GM21367 (cell line): ENCODE results near the gene PHF21B.
"Not testable (repeated sequence)": the region's sequence is repeated elsewhere in the genome, so short reads cannot be mapped to it uniquely, and the experiment has no call there.

Experiments used
- ATAC-seq: cut with Tn5 transposase; IDR thresholded peaks from one replicate; pipeline ENCODE4 v1.9.1; 2021; ENCODE audit not compliant: unreplicated experiment

Gene PHF21B

GRCh38 chr22:44880610-44881290 lies 129.1 kb downstream of the PHF21B start:
- no peak for ATAC-seq

GRCh38 chr22:44879301-44879680 lies 130.5 kb downstream of the PHF21B start:
- no peak for ATAC-seq

DNA sequence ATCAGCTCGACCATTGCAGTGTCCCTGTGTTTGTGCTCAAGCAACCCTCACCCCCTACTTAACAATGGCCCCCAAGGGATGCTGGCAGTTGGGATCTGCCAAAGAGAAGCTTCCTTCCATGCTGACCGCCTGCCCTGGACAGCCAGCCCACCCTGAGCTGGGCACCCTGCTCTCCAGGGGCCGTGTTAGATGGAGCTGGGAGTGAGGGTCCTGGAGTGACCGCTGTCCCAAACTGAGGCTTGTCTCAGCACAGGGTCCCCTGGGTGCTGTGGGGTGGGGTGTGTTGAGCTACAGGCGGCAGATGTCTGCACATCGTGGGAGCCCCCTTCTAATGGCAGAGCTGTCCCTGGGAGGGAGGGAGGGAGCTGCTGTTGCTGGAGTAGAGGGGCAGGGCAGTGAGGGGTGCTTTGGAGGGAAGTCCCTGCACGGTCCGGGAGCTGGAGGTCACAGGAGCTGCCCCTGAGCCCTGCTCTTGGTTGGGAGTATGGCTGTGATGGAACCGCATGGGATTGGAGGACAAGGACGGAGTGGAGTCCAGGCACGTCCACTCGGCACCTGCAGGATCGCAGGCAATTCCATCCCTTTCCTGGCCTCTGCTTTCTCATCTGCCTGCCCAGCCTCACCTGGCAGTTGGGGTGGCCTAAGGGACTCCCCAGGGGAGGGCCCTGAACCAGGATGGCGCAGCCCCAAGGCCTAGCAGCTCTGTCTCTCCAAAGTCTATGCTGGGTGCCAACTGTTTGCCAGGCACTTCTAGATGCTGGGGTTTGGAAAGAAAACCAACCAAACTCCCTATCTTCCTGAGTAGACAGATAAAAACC lies 131.1 kb downstream of the PHF21B start:
- no peak for ATAC-seq

GRCh38 chr22:44876921-44877320 lies 132.9 kb downstream of the PHF21B start:
- ATAC-seq: no peak

GRCh38 chr22:44871782-44872181 lies 138.0 kb downstream of the PHF21B start:
- ATAC-seq: no peak

DNA sequence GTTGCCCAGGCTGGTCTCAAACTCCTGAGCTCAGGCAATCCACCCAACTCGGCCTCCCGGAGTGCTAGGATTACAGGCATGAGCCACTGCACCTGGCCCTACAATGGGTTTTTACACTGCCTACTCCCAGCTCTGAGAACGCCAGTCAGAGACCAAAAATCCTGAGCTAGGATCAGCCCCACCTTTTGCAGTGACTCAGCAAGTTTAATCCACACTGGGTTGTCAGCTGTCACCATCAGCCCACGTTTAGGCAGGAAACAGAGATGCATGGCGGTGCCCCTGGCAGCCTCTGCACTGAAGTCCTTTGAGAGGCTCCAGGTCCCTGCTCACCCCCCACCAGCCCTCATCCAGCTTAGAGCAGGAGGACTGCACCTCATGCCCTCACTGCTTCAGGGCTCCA lies 139.8 kb downstream of the PHF21B start:
- no peak for ATAC-seq

- no peak for ATAC-seq
Observed at GRCh38 chr22:44869196-44869595, 140.6 kb downstream of the PHF21B start.

GRCh38 chr22:44865193-44866057 lies 144.4 kb downstream of the PHF21B start:
- no peak for ATAC-seq

DNA sequence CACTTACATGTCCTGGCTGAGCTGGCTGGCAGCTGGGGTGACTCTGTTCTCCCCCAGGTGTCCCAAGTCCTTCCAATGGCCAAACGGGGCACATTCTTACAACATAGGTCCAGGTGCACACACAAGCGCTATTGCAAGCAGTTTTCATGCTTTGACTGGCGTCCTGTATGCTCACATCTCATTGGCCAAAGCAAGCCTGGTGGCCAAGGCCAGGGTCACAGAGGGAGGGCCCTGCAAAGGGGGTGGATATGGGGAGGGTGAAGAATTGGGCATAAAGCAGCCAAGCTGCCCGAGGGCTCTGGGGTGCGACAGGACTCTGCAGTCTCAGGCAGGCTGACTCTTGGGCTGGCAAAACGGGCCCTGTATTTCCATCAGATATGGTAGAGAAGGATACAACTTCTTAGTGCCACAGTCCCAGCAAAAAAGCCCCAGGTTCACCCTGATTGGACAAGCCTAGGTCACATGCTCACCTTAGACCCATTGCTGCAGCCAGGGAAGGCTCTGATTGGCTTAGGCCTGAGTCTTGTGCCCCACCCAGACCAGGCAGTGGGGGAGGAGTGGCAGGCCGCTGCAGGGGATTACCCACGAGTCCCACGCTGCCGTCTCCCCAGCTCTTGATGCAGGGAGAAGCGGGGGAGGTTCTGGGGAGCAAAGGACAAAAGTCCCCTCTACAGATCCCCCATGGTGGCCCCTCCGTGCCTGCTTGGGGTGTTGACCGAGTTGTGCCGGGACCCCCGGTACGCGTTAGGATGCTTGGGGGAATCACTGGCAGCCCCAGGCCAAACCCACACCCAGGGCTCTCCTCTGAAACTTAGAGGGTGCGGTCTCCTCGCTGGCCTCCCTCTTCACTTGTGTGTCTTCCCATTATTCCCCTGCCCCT lies 146.6 kb downstream of the PHF21B start:
- no peak for ATAC-seq

DNA sequence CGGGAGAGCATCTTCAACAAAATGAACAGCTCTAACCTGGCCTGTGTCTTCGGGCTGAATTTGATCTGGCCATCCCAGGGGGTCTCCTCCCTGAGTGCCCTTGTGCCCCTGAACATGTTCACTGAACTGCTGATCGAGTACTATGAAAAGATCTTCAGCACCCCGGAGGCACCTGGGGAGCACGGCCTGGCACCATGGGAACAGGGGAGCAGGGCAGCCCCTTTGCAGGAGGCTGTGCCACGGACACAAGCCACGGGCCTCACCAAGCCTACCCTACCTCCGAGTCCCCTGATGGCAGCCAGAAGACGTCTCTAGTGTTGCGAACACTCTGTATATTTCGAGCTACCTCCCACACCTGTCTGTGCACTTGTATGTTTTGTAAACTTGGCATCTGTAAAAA lies 147.5 kb downstream of the PHF21B start:
- ATAC-seq: no peak

- no peak for ATAC-seq
Observed at GRCh38 chr22:44861245-44861644, 148.6 kb downstream of the PHF21B start.

DNA sequence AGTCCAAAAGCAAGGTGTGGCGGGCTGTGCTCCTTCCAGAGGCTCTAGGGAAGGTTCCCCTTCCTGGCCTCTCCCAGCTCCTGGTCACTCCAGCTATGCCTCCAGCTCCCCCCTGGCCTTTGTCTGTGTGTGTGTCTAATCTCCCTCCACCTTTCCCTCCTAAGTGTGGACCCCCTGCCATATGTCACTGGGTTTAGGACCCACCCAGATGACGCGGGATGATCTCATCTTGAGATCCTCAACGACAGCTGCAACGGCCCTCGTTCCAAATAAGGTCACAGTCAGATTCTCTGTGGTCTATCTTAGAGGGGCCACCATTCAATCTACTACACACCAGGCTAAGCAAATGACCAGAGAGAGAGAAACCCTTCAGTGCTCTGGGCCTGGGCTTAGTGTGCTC lies 149.5 kb downstream of the PHF21B start:
- no peak for ATAC-seq

DNA sequence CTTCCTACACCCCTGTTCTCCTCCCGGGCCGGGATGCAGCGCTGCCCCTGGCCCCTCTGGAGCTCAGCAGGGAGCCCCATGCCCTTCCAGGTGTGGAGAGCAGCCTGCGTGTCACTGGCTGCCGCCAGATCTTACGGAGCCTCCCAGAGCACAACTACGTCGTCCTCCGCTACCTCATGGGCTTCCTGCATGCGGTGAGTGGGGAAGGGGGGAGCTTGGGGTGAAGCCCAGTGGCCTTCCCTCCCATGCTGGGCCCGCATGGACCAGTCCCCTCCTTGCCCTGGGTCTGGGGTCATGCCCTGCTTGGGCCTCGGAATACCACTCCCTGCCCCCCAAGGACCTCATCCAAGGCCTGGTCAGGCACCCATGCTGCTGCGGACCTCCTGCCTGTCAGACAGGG lies 150.2 kb downstream of the PHF21B start:
- ATAC-seq: no peak

DNA sequence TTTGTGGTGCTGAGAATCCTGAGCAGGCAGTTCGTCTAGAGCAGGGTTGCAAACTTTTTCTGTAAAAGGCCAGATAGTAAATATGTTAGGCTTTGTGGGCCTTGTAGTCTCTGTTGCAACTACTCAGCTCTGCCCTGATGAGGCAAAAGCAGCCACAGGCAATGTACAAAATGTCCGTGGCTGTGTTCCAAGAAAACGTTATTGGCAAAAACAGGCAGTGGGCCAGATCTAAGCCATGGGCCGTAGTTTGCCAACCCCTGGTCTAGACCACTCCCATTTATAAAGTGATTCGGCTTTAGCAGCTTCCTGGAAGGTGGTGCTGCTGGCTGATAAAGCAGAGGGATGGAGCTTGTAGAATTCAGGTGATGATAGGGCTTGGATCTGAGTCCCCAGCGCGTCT lies 151.0 kb downstream of the PHF21B start:
- not testable (repeated sequence) for ATAC-seq

DNA sequence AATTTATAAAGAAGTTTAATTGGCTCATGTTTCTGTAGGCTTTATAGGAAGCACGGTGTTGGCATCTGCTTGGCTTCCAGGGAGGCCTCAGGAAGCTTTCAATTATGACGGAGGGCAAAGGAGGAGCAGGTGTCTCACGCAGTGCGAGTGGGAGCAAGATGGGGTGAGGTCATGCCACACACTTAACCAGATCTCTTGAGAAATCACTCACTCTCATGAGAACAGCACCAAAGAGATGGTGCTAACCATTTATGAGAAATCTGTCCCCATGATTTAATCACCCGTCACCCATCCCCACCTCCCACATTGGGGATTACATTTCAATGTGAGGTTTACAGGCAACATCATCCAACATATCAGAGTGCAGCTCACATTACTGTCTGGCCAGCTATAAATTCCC lies 153.9 kb downstream of the PHF21B start:
- ATAC-seq: no peak

DNA sequence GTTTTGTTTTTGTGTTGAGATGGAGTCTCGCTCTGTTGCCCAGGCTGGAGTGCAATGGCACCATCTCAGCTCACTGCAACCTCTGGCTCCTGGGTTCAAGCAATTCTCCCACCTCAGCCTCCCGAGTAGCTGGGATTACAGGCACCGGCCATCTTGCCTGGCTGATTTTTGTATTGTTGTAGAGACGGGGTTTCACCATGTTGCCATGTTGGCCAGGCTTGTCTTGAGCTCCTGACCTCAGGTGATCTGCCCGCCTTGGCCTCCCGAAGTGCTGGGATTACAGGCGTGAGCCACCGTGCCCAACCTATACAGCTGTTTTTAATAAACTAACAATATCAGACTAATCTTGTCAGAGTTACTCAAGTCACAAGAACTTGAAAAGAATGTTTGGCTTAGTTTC lies 155.2 kb downstream of the PHF21B start:
- ATAC-seq: not testable (repeated sequence)

DNA sequence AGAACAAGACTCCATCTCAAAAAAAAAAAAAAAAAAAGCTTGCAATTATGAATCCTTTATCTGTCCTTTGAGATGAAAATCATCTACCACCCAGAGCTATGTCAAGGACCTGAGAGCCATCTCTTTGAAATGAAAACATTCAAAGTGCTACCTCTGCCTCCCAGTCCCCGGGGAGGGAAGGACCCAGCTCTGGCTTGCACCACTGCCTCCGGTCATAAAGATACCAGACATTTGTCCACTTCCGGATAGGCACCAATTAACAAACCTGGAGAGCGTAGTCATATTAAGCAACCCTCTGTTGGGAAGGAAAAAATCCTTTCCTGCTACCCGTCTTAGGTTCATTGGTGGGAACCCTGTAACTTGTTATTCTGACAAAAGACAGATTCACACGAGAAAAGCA lies 158.9 kb downstream of the PHF21B start:
- no peak for ATAC-seq

- no peak for ATAC-seq
Observed at GRCh38 chr22:44848791-44849420, 160.9 kb downstream of the PHF21B start.

- no peak for ATAC-seq
Observed at GRCh38 chr22:44848296-44848741, 161.5 kb downstream of the PHF21B start.

DNA sequence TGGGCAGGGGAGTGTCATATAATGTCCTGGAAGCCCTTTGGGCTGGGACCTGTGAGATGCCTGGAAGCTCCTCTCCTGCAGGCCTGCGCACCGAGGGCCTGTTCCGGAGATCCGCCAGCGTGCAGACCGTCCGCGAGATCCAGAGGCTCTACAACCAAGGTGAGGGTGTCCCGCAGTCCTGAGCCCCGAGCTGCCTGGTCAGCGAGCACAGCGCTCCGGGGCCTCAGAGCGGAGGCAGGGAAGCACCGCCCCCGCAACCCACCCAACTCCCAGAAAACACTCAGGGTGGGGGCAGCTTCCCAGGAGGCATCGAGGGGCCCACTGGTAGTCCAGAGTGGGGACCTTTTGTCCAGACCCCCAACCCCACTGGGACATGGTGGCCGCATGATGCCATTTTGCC lies 161.9 kb downstream of the PHF21B start:
- no peak for ATAC-seq
